GM15510 (cell line): ENCODE data around the gene NISCH.

ENCODE experiments used
- POLR2A ChIP-seq: IDR thresholded peaks from 3 replicates; pipeline ENCODE4 v1.6.1; 2011; ENCODE audit warnings: borderline replicate concordance; ENCODE audit not compliant: insufficient read length; ENCODE audit errors: extremely low read depth

The NISCH gene

DNA sequence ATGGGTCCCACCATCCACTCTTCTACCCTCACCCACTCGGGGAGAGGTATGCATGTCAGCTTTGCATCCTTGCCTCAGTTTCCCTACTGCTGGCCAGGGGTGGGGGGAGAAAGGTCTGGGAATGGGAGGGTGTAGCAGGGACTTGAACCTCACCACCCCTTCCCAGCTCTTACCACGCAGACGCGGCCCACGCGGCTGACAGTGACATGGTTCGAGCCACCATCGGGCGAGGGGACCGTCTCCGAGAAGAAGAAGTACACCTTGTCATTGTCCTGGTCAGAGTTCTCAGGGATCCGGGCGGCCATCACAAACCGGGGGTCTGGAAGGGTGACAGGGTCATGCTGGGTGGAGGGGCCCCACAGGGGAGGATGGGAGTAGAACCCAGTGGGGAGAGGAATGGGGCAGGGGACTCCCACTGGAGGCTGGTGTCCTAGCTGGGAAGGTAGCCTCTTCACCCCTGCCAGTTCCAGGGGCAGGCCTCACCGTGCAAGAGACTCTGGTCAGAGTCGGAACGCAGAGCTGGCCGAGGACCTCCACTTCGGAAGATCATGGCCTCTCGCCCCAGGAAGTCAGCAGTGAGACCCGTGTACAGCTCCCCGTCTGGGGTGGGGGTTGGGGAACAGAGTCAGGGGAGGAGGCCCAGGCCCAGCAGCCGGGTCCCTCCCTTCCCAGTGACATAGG is 14.2 kb upstream of the NISCH start:
- TF ChIP-seq POLR2A: no peak

GRCh38 chr3:52441772-52442332 is 13.6 kb upstream of the NISCH start:
- TF ChIP-seq POLR2A: no peak

GRCh38 chr3:52442409-52443267 is 12.8 kb upstream of the NISCH start:
- TF ChIP-seq POLR2A: no peak

- TF ChIP-seq POLR2A: no peak
These were observed 12.2 kb upstream of the NISCH start for GRCh38 chr3:52443268-52443610.

DNA sequence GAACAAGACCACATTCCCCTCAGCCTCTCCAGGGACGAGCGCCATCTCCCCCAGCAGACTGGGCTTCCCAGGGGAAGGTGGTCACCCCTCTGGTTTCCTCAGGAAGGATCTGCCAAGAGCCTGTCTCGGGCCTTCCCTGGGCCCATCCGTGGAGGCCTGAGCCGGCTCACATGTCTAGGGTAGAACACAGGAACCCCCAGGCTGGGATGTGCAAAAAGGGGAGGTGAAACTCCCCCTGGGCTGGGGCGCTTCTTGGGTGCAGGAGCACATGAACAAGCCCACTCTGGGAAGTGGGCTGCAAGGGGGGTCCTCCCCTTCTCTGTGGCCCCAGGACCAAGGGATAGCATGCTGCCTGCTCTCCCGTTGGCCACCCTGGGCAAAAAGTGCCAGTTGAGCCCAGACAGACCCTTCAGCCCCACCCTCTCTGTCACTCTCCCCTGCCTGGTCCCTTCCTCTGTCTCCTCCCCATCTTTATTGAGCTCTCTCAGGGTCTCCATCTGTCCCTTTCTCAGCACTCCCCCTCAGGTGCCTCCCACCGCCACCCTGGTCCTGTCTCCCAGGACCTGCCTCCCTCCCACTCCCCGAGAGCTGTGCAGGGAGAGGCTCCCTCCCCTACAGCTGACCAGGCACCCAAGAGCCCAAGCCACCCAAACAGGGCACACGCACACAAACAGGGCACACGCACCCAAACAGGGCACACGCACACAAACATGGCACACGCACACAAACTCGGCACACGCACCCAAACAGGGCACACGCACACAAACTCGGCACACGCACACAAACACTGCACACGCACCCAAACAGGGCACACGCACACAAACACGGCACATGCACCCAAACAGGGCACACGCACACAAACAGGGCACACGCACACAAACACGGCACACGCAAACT is 11.4 kb upstream of the NISCH start:
- TF ChIP-seq POLR2A: no peak

DNA sequence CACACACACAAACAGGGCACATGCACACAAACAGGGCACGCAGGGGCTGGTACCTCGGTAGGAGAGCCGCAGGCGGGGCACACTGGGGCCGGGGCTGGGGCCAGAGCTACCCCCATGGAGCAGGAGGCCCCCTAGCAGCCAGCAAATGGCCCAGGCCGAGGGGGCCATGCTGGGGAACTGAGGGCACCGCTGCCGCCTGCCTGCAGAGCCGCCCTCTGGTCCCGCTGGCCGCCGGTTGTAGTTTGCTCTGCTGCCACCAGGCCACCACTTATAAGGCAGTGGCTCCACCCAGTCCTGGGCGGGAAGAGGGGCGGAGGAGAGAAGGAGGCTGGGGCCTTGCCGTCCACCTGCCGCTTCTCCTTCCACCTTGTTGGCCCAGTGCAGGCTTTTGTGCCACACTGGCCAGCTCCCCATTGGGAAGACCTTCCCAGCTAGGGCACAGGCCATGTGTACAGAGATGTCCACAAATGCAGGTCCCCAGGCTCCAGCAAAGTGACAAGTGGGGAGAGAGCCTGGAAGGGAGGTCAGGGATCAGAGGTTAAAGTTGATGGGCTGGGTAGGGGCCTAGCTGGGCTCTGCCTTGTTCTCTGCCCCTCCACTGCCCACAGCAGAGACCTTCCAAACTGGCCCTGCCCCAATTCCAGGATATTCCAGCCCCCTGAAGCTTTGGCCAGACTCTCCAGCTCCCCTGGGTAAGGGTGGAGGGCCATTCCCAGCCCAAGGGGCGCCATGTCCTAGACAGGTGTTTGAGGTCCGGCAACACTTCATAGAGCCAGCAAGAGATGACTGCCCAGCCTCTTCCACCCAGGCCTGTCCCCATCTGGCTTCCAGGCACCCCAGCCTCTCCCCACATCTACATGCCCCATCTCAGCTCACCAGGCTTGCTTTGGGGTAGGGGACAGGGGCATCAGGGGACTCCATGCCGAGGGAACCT is 10.3 kb upstream of the NISCH start, which contains the start of gene SEMA3G:
Gene SEMA3G, minus strand, starts transcription at position 244 of the 934 bp plus-strand sequence. Its CDS starts 76 bp downstream, at position 168.
- no peak for TF ChIP-seq POLR2A

DNA sequence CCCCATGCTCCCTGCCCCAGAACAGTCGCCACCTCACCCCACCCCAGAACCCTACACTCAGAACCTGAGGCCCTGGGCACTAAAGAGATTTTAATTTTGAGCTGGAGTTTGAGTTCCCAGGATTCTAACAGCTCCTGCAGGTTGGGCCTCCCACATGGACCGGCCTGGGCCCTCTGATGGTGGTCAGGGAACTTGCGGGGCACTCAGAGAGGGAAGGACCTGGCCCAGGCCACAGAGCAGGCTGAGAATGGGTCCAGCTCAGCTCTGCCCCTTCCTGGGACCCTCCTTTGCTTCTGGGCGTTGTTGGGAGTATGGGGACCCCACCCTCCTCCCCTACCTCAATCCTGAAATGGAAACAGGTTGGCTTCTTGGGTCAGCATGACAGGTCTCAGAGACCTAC is 9.4 kb upstream of the NISCH start:
- no peak for TF ChIP-seq POLR2A

DNA sequence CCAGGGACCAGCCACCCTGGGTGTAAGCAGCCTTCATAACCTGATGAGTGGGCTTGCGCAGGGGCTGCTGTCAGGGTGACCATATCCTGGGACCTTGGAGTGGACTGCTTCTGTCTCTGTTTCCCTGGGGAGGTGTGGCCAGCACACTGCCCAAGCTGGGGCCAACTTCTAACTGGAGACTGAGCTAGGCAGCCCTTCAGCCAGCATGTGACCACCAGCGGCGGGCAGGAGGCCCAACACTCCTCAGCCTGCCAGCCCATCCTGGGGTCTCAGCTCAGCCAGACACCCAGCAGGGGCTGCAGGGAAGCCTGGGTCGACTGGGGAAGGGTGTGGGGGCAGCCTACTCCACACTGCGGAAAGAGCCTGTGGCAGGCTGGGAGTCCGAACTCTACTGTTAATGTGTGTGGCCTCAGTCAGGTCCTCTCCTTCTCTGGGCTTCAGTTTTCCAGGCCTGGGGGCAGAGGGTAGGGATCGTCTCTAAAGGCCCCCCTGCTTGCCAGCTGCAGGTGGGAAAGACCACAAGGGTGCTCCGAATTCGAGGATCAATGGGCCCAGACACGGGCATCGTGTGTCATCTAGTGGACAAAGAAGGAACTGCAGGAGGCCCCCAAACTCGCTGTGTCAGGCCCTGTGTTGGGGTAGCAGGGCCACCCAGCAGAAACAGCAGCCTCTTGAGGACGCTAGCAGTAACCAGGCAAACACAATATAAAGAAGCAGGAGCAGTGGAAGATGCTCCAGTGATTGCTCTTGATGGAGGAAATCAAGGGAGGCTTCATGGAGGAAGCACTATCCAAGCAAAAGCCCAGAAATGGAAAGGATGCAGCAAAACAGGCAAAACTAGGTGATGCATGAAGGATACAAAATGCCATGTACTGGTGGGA is 8.5 kb upstream of the NISCH start:
- TF ChIP-seq POLR2A: no peak

- no peak for TF ChIP-seq POLR2A
These were observed 7.7 kb upstream of the NISCH start for GRCh38 chr3:52447512-52448355.

DNA sequence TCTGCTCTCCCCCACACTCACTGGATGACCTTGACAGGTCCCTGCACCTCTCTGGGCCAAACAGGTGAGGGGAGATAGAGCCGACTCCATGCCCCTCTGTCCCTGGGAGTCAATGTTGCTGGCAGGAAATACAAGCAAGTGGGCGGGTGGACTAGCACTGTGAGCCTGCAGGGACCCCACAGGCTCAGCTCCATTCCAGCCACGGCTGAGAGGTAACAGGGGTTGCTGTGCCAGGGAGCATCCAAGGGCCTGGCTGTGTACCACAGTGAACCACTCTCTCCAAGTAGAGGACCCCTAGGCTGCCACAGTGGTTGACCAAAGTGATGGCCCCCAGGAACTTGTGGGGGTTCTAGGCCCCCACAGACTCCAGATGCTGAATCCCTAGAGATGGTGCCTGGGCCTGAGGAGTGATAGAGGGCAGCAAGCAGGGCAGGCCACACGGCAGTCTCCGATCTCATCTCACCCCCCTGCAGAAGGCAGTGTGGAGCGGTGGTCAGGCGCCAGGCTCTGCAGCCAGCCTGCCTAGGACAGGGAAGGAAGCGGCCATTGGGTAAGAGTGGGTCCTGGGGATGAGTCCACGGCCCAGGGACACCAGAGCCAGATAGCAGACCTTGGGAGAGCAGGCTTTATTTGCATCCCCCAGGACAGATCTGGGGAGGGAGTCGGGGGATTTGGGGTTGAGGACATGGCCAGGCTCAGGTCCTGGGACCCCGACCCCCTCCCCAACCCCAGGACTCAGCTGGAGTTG is 4.7 kb upstream of the NISCH start:
- no peak for TF ChIP-seq POLR2A
